ENCODE results near the gene TAF11L6. TPM values are rescaled to one million over a fixed set of nuclear protein-coding genes. Genes with fewer than 3 reads are reported as not detected.

TAF11L6 gene
- not detected in 5 replicates for total RNA-seq (2022; extraction: Qiagen RNA extraction)

DNA sequence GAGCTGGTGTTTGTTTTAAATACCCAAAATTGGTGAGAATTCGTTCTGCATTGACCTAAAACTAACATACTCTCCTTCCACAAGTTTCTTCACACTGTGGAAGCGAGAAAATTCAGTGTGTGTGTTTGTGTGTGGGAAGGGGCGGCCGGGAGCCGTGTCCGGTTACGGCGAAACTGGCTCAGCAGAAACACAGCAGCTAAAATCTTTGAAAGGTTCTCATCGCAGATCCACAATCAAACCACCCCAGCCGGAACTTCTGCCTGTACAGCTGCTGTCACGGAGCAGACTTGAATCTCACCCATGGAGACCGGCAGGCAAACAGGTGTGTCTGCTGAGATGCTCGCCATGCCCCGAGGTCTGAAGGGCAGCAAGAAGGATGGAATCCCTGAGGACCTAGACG is at the start of gene TAF11L6:
Gene TAF11L6 (plus strand): TSS at position 301 of the 400 bp plus-strand sequence.

DNA sequence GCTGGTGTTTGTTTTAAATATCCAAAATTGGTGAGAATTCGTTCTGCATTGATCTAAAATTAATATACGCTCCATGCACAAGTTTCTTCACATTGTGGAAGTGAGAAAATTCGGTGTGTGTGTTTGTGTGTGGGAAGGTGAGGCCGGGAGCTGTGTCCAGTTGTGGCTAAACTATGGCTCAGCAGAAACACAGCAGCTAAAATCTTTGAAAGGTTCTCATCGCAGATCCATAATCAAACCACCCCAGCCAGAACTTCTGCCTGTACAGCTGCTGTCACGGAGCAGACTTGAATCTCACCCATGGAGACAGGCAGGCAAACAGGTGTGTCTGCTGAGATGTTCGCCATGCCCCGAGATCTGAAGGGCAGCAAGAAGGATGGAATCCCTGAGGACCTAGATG is 30.5 kb upstream of the TAF11L6 start, which contains the start of gene TAF11L2:
Gene TAF11L2 (plus strand): TSS at position 301 of the 400 bp plus-strand sequence.

DNA sequence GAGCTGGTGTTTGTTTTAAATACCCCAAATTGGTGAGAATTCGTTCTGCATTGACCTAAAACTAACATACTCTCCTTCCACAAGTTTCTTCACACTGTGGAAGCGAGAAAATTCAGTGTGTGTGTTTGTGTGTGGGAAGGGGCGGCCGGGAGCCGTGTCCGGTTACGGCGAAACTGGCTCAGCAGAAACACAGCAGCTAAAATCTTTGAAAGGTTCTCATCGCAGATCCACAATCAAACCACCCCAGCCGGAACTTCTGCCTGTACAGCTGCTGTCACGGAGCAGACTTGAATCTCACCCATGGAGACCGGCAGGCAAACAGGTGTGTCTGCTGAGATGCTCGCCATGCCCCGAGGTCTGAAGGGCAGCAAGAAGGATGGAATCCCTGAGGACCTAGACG is 10.4 kb upstream of the TAF11L6 start, which contains the start of gene TAF11L3:
Gene TAF11L3 (plus strand): TSS at position 301 of the 400 bp plus-strand sequence.

DNA sequence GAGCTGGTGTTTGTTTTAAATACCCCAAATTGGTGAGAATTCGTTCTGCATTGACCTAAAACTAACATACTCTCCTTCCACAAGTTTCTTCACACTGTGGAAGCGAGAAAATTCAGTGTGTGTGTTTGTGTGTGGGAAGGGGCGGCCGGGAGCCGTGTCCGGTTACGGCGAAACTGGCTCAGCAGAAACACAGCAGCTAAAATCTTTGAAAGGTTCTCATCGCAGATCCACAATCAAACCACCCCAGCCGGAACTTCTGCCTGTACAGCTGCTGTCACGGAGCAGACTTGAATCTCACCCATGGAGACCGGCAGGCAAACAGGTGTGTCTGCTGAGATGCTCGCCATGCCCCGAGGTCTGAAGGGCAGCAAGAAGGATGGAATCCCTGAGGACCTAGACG is 7.0 kb upstream of the TAF11L6 start, which contains the start of gene TAF11L4:
Gene TAF11L4 (plus strand): TSS at position 301 of the 400 bp plus-strand sequence.

DNA sequence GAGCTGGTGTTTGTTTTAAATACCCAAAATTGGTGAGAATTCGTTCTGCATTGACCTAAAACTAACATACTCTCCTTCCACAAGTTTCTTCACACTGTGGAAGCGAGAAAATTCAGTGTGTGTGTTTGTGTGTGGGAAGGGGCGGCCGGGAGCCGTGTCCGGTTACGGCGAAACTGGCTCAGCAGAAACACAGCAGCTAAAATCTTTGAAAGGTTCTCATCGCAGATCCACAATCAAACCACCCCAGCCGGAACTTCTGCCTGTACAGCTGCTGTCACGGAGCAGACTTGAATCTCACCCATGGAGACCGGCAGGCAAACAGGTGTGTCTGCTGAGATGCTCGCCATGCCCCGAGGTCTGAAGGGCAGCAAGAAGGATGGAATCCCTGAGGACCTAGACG is 3.5 kb upstream of the TAF11L6 start, which contains the start of gene TAF11L5:
Gene TAF11L5 (plus strand): TSS at position 301 of the 400 bp plus-strand sequence.

Other genes starting within 250 kb of the TAF11L6 start
- not detected in 5 replicates for gene TAF11L2, start 30.4 kb upstream of the TAF11L6 start, total RNA-seq (2022; extraction: Qiagen RNA extraction)
- not detected in 5 replicates for gene TAF11L3, start 10.3 kb upstream of the TAF11L6 start, total RNA-seq (2022; extraction: Qiagen RNA extraction)
- gene TAF11L4, start 6.9 kb upstream of the TAF11L6 start, total RNA-seq (2022; extraction: Qiagen RNA extraction), result not detected in 5 replicates
- gene TAF11L5, start 3.4 kb upstream of the TAF11L6 start, total RNA-seq (2022; extraction: Qiagen RNA extraction), result not detected in 5 replicates
- not detected in 5 replicates for gene TAF11L7, start 57.1 kb downstream of the TAF11L6 start, total RNA-seq (2022; extraction: Qiagen RNA extraction)
- gene TAF11L8, start 62.3 kb downstream of the TAF11L6 start, total RNA-seq (2022; extraction: Qiagen RNA extraction), result not detected in 5 replicates
- not detected in 5 replicates for gene TAF11L9, start 65.7 kb downstream of the TAF11L6 start, total RNA-seq (2022; extraction: Qiagen RNA extraction)
- gene TAF11L10, start 69.2 kb downstream of the TAF11L6 start, total RNA-seq (2022; extraction: Qiagen RNA extraction), result not detected in 5 replicates
- 0.07 to 0.39 TPM (median 0.10 TPM) in 4 of 5 replicates, not detected in the other for gene TAF11L11, start 75.5 kb downstream of the TAF11L6 start, total RNA-seq (2022; extraction: Qiagen RNA extraction)
- gene TAF11L12, start 81.7 kb downstream of the TAF11L6 start, total RNA-seq (2022; extraction: Qiagen RNA extraction), result 0.09 TPM in 1 of 5 replicates, not detected in the others
- not detected in 5 replicates for gene TAF11L13, start 103.4 kb downstream of the TAF11L6 start, total RNA-seq (2022; extraction: Qiagen RNA extraction)
- not detected in 5 replicates for gene TAF11L14, start 105.8 kb downstream of the TAF11L6 start, total RNA-seq (2022; extraction: Qiagen RNA extraction)